Esophagus mucosa (tissue), 1 donor: ENCODE results near the gene EFNA3. TPM values are rescaled to one million over a fixed set of nuclear protein-coding genes. Genes with fewer than 3 reads are reported as not detected.
A peak's percentile ranks its signal among the peaks of the same experiment; 100 is the strongest.

ENCODE experiments used
- ATAC-seq: fragments of 200-7000 bp; cut with Tn5 transposase; one replicate; pipeline ENCODE4 v1.9.1; 2020
- total RNA-seq: library from RNA; stranded (reverse); gene quantifications from one replicate; pipeline ENCODE4 v1.2.4, GENCODE V29; 2023
- donor health status: DM: yes; HTN: yes; CAD: no.

EFNA3 gene
- total RNA-seq, 1 donor from 2014 or later = 20.6 TPM

- no peak for ATAC-seq
Measured at GRCh38 chr1:155133799-155134281, 55.2 kb downstream of the EFNA3 start.

- no peak for ATAC-seq
Measured at GRCh38 chr1:155134322-155134721, 55.7 kb downstream of the EFNA3 start.

GRCh38 chr1:155134880-155135414 is 56.3 kb downstream of the EFNA3 start:
- peak; percentile 87 for ATAC-seq

GRCh38 chr1:155135415-155136028 is 56.9 kb downstream of the EFNA3 start, which contains the start of gene SLC50A1:
SLC50A1 (plus strand) TSS chr1:155135852; CDS start chr1:155135912, 60 bp downstream.
- ATAC-seq = peak; percentile 86

- no peak for ATAC-seq
Measured at GRCh38 chr1:155136748-155137147, 58.1 kb downstream of the EFNA3 start.

Other genes starting within 250 kb of the EFNA3 start
- gene KCNN3, start 208.6 kb upstream of the EFNA3 start, total RNA-seq = 0.28 TPM
- 55.6 TPM for gene PMVK, start 142.1 kb upstream of the EFNA3 start, total RNA-seq
- 9.2 TPM for gene PBXIP1, start 122.7 kb upstream of the EFNA3 start, total RNA-seq
- 17.3 TPM for gene PYGO2, start 117.1 kb upstream of the EFNA3 start, total RNA-seq
- gene SHC1, start 108.1 kb upstream of the EFNA3 start, total RNA-seq = 68.0 TPM
- gene CKS1B, start 104.2 kb upstream of the EFNA3 start, total RNA-seq = 74.5 TPM
- 29.6 TPM for gene FLAD1, start 95.5 kb upstream of the EFNA3 start, total RNA-seq
- not detected for gene LENEP, start 85.3 kb upstream of the EFNA3 start, total RNA-seq
- 132 TPM for gene ZBTB7B, start 76.0 kb upstream of the EFNA3 start, total RNA-seq
- gene DCST2, start 45.1 kb upstream of the EFNA3 start, total RNA-seq = 1.3 TPM
- gene DCST1, start 45.0 kb upstream of the EFNA3 start, total RNA-seq = 0.32 TPM
- 167 TPM for gene ADAM15, start 27.5 kb upstream of the EFNA3 start, total RNA-seq
- gene EFNA4, start 15.1 kb upstream of the EFNA3 start, total RNA-seq = 12.1 TPM
- 40.9 TPM for gene EFNA1, start 49.0 kb downstream of the EFNA3 start, total RNA-seq
- gene SLC50A1, start 57.0 kb downstream of the EFNA3 start, total RNA-seq = 42.9 TPM
- gene DPM3, start 61.7 kb downstream of the EFNA3 start, total RNA-seq = 62.4 TPM
- 111 TPM for gene KRTCAP2, start 94.5 kb downstream of the EFNA3 start, total RNA-seq
- gene TRIM46, start 95.0 kb downstream of the EFNA3 start, total RNA-seq = 0.12 TPM
- 14.5 TPM for gene THBS3, start 129.1 kb downstream of the EFNA3 start, total RNA-seq
- gene MTX1, start 129.9 kb downstream of the EFNA3 start, total RNA-seq = 36.5 TPM
- gene ENTREP3, start 176.6 kb downstream of the EFNA3 start, total RNA-seq = 24.9 TPM
- 43.3 TPM for gene SCAMP3, start 183.5 kb downstream of the EFNA3 start, total RNA-seq
- 16.9 TPM for gene CLK2, start 194.7 kb downstream of the EFNA3 start, total RNA-seq
- 1.7 TPM for gene HCN3, start 198.6 kb downstream of the EFNA3 start, total RNA-seq
- gene PKLR, start 222.6 kb downstream of the EFNA3 start, total RNA-seq = 0.20 TPM
- 401 TPM for gene FDPS, start 230.0 kb downstream of the EFNA3 start, total RNA-seq
- 40.7 TPM for gene RUSC1, start 242.1 kb downstream of the EFNA3 start, total RNA-seq